ENCODE data around the gene RAD51AP1.

GRCh38 chr12:4603421-4603820, 64.7 kb downstream of the RAD51AP1 start:
- no peak for TF ChIP-seq CTCF (conservative IDR thresholded peaks at IDR 0.05; ENCODE audit: low read length)
- TF ChIP-seq EZH2phosphoT487 (IDR thresholded peaks at IDR 0.05; ENCODE audit: borderline replicate concordance, low read depth, low read length): no peak
